Activated T-cell treated with anti-CD3 and anti-CD28 coated beads, Interleukin-2, amount 50 U/mL, for 4 hours (primary cell): ENCODE results near the gene TBX21. TPM values are rescaled to one million over a fixed set of nuclear protein-coding genes. Genes with fewer than 3 reads are reported as not detected.
A peak's percentile ranks its signal among the peaks of the same experiment; 100 is the strongest.
"Not testable (repeated sequence)": the region's sequence is repeated elsewhere in the genome, so short reads cannot be mapped to it uniquely, and the experiment has no call there.

Experiments
- ATAC-seq, 2 donors: fragments of 200-7000 bp; cut with Tn5 transposase; one replicate each; pipeline ENCODE4 v1.10.0; 2021
- DNase-seq: peaks from one replicate; pipeline ENCODE4 v3.0.0-alpha.2; 2020
- H3K27me3 Mint-ChIP-seq: one replicate; pipeline ENCODE4 v1.8.0; 2021; ENCODE audit warnings: low read depth, mixed read lengths
- H3K36me3 Mint-ChIP-seq: one replicate; pipeline ENCODE4 v1.8.0; 2022; ENCODE audit warnings: mixed read lengths; ENCODE audit not compliant: insufficient read depth
- H3K4me1 Mint-ChIP-seq: one replicate; pipeline ENCODE4 v1.8.0; 2021; ENCODE audit warnings: low read depth, mixed read lengths
- H3K4me3 Mint-ChIP-seq: one replicate; pipeline ENCODE4 v1.8.0; 2021; ENCODE audit warnings: mild to moderate bottlenecking, moderate library complexity, mixed read lengths
- H3K9me3 Mint-ChIP-seq: one replicate; pipeline ENCODE4 v1.8.0; 2021; ENCODE audit warnings: mixed read lengths
- total RNA-seq, 3 donors: library from RNA; stranded (reverse); gene quantifications; one replicate each; pipeline ENCODE4 v1.2.1, GENCODE V29; 2021

The TBX21 gene
- total RNA-seq, 3 donors from 2014 or later, result 77.8 to 111 (median 101) TPM

DNA sequence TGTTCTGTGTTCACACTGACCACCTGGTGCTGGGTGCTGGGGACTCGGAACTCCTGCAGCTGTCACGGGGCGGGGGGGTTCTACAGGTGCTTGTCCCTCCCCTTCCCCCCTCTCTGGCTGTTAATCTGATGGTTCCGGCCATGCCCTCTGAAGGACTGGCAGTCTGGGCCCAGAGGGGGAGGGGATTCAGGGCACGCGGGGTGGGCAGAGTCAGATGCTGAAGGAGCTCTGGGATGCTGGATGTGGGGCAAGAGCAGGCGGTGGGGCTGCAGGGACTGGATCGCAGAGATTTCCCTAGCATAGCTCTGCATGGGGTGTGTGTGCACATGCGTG, 5.4 kb upstream of the TBX21 start:
- H3K9me3 Mint-ChIP-seq, result no peaks in the 10 kb centered on the region
- DNase-seq, result no peak

DNA sequence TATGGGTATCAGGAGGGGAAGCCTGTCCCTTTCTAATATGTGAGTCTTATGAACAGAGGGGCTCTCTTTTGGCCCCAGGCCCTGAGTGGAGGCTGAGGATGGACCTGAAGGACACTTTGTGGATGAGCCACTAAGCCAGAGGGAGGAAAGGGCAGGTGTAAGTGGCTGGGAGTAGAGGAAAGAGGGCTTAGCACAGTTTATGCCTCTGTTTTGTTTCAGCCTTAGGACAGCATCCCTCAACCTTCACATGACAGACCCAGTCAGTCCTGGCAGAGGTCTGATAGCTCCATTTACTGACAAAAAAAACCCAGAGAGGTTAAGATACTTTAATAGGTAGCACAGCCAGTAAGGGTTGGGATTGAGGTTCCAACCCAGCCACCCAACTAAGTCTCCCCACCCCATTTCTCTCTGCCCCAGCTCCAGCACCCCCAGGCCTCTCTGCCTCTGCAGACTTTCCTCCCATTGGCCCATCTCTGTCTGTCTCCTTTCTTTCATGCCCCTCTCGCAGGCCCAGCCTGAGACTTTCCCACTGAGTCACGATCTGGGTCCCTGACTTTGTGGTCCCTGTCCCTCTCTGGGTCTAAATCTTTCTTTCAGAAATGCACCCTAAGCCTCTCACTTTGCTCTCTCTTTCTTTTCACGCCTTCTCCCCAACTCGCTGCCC, 4.7 kb upstream of the TBX21 start:
- Mint-ChIP-seq H3K4me1 (peaks cover 75% of the 10 kb centered on the region), H3K9me3 (no peaks in the 10 kb centered on the region), H3K27me3 (no peaks in the 10 kb centered on the region), H3K4me3 (peak overlapping the region; percentile 40), H3K36me3 (no peaks in the 10 kb centered on the region)
- ATAC-seq (no peak), DNase-seq (no peak)

More for the DNA sequence above, 5.4 kb upstream of the TBX21 start:
- no peaks in the 10 kb centered on the region for H3K36me3 Mint-ChIP-seq
- no peak for ATAC-seq
- no peak overlapping the region for H3K4me3 Mint-ChIP-seq
- peaks cover 82% of the 10 kb centered on the region for H3K4me1 Mint-ChIP-seq
- no peaks in the 10 kb centered on the region for H3K27me3 Mint-ChIP-seq

DNA sequence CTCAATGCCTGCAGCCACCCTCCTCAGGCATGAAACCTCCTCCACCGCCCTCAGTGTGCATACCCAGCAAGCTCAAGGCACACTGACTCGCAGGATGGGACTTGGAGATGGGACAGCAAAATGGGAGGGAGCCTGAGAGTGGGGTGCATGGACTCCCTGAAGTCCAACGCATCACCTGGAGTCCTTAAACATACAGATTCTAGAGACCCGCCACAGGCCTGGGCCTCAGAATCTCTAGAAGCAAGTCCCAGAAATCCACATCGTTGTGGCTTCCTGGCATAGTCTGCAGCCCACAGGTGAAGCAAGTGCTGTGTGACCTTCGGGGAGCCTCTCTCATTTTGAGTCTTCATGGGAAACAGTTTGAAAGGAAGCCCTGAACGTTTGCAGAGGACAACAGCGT, 3.6 kb upstream of the TBX21 start:
- DNase-seq, result no peak
- no peak for ATAC-seq
- Mint-ChIP-seq H3K4me1 (peaks cover 68% of the 10 kb centered on the region), H3K4me3 (no peak overlapping the region), H3K9me3 (no peaks in the 10 kb centered on the region), H3K27me3 (no peaks in the 10 kb centered on the region), H3K36me3 (peaks cover 7% of the 10 kb centered on the region)

DNA sequence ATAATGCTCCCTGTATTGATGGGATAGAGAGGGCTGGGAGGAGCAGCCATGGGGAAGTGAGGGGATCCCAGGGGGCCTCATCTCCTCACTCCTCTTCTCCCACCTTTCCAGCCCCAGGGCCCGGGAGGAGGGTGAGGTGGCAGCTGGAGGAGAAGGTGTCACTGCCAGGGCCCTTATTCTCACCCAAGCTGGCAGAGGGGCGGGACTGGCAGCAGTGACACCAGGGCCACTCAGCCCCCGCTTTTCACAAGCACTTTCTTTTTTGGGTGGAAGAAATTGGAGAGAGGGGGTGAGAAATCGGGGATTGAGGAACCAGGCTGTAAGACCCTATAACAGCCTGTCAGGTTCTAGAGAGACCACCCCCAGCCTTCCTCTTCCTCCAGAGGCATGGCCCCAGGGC, 2.4 kb upstream of the TBX21 start:
- H3K4me1 Mint-ChIP-seq, result peaks cover 66% of the 10 kb centered on the region
- no peaks in the 10 kb centered on the region for H3K27me3 Mint-ChIP-seq
- DNase-seq (no peak), ATAC-seq (no peak)
- peaks cover 17% of the 10 kb centered on the region for H3K36me3 Mint-ChIP-seq
- no peak overlapping the region for H3K4me3 Mint-ChIP-seq
- H3K9me3 Mint-ChIP-seq, result no peaks in the 10 kb centered on the region

DNA sequence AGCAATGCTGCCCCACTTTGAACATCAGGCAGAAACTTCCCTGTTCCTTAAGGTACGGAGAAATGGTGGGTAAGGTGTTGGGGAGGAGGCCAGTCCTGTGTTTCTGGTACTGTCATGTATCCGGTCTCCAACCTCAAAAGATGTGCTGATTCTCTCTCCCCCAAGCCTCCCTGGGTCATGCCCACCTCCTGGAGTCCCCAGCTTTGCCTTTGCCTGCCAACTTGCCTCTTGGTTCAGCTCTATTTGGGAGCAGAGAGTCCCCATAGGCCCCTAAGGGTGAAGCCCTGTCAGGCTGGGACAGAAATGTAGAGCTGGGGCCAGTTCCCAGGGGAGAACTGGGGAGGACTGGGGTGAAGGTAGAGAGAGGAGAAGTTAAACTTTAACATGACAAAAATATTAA, 1.6 kb upstream of the TBX21 start:
- Mint-ChIP-seq H3K27me3 (no peaks in the 10 kb centered on the region), H3K4me3 (no peak overlapping the region), H3K36me3 (peaks cover 23% of the 10 kb centered on the region), H3K4me1 (peaks cover 64% of the 10 kb centered on the region), H3K9me3 (no peaks in the 10 kb centered on the region)
- no peak for DNase-seq
- ATAC-seq, result no peak

DNA sequence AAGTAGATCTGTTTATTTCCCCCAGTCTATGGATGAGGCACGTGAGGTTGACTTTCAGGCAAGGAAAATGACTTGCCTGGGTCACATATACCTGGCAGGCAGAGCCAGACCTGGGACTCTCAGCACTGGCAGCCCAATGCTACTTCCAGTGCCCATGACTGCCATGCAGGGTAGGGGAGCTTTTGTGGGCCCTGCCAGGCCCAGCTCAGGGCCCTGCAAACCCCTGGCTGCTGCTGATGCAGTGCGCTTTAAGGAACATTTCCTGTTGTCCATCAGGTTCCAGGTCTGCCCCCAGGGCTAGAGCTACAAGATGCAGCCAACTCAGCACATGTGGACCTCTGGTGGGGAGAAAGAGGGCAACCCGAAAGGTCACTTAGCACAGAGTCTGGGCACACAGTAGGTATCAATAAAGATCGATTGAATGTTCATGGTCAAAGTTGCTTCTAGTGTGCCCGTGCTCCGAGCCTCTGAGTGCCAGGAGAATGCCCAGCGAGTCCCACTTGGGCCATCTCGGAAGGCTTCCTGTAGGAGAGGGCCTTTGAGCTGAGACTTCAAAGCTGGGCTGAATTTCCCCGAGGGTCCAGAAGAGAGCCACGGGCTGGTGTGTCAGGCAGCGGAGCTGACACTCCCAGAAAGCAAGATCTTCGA, 513 bp upstream of the TBX21 start:
- Mint-ChIP-seq H3K4me3 (peak overlapping the region; percentile 84), H3K4me1 (peaks cover 65% of the 10 kb centered on the region), H3K27me3 (no peaks in the 10 kb centered on the region), H3K9me3 (no peaks in the 10 kb centered on the region), H3K36me3 (peaks cover 34% of the 10 kb centered on the region)
- ATAC-seq (no peak), DNase-seq (no peak)

DNA sequence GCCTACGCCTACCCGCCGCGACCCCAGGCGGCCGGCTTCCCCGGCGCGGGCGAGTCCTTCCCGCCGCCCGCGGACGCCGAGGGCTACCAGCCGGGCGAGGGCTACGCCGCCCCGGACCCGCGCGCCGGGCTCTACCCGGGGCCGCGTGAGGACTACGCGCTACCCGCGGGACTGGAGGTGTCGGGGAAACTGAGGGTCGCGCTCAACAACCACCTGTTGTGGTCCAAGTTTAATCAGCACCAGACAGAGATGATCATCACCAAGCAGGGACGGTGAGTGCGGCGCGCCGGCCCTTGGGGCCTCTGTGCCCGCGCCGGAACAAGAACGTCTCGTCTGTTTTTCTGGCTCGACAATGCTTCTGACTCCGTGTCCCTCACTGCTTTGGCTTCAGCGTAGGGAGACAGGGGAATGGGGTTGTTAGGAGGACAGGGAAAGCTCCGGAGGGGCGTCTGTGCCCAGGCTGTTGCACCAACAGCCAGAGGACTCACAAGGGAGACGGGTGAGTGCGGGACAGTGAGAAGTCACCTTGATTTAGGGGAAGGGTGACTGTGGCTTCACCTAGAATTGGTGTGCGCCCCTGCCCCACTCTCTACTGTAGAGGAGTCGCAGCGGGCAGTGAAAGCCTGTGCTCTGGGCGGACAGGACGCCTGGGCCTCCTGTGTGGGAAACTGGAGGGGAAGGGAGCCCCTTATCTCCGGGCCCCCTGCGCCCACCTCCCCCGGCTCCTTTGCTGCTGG, 806 bp downstream of the TBX21 start:
- ATAC-seq, result peak; percentile 19 to 36
- no peak for DNase-seq
- Mint-ChIP-seq H3K9me3 (no peaks in the 10 kb centered on the region), H3K27me3 (no peaks in the 10 kb centered on the region), H3K36me3 (peaks cover 38% of the 10 kb centered on the region), H3K4me1 (peaks cover 60% of the 10 kb centered on the region), H3K4me3 (peak overlapping the region; percentile 97)

DNA sequence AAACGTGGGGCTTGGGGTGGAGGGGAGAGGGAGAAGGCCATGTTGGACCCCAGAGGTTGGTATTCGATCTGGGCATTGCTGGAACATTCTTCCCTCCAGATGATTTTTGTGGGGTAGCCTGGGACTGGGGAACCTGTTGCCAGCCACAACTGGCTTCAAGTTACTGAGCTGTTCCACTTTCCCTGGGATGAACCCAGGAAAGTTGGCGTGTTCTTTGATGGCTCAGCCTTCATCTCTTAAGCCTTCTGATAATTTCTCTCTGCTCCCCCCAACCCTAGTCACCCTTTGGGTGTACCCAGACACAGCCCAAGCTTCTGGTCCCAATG, 2.1 kb downstream of the TBX21 start:
- H3K4me3 Mint-ChIP-seq, result peak overlapping the region; percentile 97
- H3K4me1 Mint-ChIP-seq, result peaks cover 59% of the 10 kb centered on the region
- DNase-seq, result no peak
- H3K27me3 Mint-ChIP-seq, result no peaks in the 10 kb centered on the region
- peaks cover 38% of the 10 kb centered on the region for H3K36me3 Mint-ChIP-seq
- no peak for ATAC-seq
- no peaks in the 10 kb centered on the region for H3K9me3 Mint-ChIP-seq

DNA sequence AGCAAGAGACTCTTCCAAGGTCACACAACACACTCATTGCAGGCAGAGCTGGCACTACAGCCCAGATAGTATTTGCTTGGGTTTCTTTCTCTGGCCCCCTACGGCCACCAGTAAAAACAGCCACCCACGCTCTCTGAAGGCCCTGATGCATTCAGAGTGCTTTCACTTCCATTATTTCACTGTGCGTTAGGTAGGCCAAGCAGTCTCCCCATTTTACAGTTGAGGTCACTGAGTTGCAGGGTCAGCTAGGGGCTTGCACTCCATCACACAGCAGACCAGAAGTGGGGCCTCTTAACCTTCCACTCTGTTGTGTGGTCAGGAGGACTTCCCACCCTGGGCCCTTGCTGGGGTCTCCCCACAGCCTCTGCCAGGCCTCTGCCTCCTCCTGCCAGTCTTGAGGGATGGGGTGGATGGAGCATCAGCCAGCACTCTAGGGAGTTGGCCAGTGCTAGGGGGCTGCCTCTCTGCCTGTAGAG, 2.5 kb downstream of the TBX21 start:
- H3K4me3 Mint-ChIP-seq, result peak overlapping the region; percentile 97
- H3K4me1 Mint-ChIP-seq, result peaks cover 57% of the 10 kb centered on the region
- H3K27me3 Mint-ChIP-seq, result no peaks in the 10 kb centered on the region
- H3K9me3 Mint-ChIP-seq, result no peaks in the 10 kb centered on the region
- no peak for DNase-seq
- peaks cover 38% of the 10 kb centered on the region for H3K36me3 Mint-ChIP-seq
- no peak for ATAC-seq

DNA sequence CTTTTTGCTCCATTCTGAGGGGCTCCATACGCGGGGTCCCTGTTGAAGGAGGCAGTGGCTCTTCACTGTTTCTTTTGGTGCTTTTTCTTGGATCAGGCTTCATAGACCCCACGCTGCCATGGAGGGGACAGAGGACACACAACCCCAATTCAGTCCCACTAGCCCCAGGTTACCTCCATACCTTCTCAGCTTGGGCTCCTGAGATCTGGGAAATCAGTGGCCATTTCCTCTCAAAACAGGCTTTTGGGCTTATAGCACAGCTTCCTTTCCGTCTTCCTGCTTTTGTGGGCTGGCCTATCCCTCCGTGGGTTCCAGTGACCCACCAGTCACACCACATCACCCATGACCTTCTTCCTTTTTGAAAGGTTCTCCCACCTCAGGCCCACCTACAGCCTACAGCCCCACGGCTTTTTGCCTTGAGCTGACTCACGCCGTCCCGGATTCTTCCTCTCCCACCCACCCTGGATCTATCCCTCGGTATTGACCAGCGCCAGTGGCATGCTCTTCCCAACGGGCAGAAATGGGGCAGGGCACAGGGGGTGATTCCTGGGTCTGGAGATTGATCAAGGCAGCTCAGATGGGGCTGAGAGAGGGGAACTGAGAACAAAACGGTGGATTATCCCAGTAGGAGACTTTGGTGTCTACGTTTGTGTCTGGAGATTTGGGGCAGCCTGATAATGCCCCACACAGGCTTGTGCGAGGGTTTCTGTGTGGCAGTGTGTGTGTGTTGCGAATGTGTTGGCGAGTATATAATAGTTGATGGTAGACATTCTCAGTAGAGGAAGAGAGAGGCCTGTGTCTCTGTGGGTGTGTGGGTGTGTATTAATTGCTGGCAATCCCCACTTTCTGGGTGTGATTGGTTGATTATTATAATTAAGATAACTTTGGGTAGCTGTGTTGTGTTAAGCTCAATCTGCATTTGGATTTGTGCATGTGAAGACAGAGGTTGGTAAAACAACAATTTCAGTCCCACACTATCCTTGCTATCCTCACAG, 3.8 kb downstream of the TBX21 start:
- ATAC-seq (no peak), DNase-seq (no peak)
- H3K36me3 Mint-ChIP-seq, result peaks cover 47% of the 10 kb centered on the region

DNA sequence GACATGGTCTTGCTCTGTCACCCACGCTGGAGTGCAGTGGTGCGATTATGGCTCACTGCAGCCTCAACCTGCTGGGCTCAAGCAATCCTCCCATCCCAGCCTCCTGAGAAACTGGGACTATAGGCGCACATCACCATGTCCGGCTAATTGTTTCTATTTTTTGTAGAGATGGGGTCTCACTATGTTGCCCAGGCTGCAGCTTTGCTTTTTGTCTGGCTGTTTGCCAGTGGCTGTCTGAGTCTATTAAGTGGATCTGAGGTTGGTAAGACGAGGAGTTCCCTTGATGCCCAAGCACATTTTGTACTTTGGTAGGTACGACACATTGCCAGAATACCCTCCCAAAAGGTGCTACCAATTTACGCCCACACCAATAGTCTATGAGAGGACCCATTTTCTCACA, 5.1 kb downstream of the TBX21 start:
- Mint-ChIP-seq H3K27me3 (no peaks in the 10 kb centered on the region), H3K4me3 (peak overlapping the region; percentile 42), H3K4me1 (peaks cover 58% of the 10 kb centered on the region), H3K36me3 (peaks cover 49% of the 10 kb centered on the region), H3K9me3 (no peaks in the 10 kb centered on the region)
- DNase-seq, result no peak
- no peak for ATAC-seq

More for the DNA sequence above, 3.8 kb downstream of the TBX21 start:
- Mint-ChIP-seq H3K27me3 (no peaks in the 10 kb centered on the region), H3K4me3 (peak overlapping the region; percentile 97), H3K4me1 (peaks cover 58% of the 10 kb centered on the region), H3K9me3 (no peaks in the 10 kb centered on the region)

DNA sequence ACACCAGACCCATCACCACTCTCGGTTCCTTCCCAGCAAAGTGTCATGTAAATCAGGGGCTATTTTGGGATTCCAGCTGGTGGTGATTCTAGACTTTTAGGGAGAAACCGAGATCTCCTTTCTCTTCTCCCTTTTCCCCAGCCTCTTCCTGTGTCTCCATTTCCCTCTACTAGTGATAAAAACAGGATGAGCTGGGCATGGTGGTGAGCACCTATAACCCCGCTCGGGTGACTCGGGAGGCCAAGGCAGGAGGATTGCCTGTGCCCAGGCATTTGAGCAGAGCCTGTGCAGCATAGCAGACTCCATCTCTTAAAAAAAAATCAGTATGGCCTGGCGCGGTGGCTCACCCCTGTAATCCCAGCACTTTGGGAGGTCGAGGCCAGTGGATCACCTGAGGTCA, 6.1 kb downstream of the TBX21 start:
- DNase-seq (no peak), ATAC-seq (no peak)
- Mint-ChIP-seq H3K36me3 (peaks cover 50% of the 10 kb centered on the region), H3K27me3 (no peaks in the 10 kb centered on the region), H3K4me1 (peaks cover 60% of the 10 kb centered on the region), H3K9me3 (no peaks in the 10 kb centered on the region), H3K4me3 (peak overlapping the region; percentile 59)

DNA sequence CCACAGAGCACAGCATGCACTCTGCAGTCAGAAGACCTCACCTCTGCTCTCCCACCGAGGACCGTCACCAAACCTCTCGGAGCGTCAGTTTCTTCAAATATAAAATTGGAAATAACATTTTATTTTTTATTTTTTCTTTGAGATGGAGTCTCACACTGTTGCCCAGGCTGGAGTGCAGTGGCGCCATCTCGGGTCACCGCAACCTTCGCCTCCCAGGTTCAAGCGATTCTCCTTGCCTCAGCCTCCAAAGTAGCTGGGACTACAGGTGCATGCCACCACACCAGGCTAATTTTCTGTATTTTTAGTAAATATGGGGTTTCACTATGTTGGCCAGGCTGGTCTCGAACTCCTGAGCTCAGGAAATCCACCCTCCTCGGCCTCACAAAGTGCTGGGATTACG, 6.9 kb downstream of the TBX21 start:
- not testable (repeated sequence) for ATAC-seq, H3K4me3 Mint-ChIP-seq, H3K27me3 Mint-ChIP-seq, H3K9me3 Mint-ChIP-seq, DNase-seq
- Mint-ChIP-seq H3K4me1 (peaks cover 58% of the 10 kb centered on the region), H3K36me3 (peaks cover 47% of the 10 kb centered on the region)
